NCI-H1417 treated with DMSO at 0.1 percent for 48 hours (cell line): ENCODE results near the gene CRHR1.

ENCODE experiments used
- DNase-seq: peaks from one replicate; lab custom pipeline; 2025; lab: John Stamatoyannopoulos, UW

Gene CRHR1

DNA sequence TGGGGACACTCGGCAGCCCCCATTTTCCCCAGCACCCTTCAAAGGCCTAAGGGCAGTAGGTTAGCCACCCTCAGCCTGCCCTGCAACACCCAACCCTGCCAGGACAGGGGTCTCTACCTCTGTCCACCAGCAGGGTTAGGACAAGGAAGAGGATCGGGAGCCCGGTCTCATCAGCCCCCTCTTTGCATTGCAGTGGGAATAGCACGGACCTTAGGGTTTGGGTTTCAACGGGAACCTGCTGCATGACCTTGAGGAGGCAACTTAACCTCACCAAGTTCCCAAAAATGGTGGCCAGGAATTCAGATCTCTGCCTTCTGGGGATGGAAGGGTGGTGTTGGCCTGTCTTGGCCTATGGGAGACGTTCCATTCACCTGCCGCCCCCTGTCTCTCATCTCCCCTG is 40.4 kb downstream of the CRHR1 start:
- no peak for DNase-seq

DNA sequence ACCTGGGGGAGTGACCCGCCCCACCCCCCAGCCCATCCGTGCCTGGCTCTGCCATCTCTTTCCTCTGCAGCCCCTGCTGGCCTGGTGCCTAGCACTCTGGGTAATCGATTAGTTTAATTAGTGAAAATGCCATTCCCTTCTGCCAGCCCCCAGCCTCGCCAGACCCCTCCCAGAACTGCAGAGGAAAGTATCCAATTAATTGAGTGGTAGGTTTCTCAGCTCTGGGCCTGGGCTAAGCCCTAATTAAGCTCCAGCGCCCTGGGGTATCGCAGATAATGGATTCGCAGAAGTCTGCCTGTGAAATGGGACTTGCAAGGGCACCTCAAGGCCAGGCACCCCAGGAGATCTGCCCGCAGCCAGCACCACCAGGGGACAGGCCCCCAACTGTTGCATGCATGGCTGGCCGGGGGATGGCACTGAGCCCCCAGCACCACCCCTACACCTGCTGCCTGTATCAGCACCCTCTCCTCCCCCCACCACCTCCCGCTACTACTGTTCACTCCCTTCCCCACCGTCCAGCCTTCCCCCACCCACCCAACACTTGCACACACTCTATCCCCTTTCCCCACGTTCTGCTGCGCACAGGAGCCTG is 40.9 kb downstream of the CRHR1 start:
- DNase-seq, result no peak

DNA sequence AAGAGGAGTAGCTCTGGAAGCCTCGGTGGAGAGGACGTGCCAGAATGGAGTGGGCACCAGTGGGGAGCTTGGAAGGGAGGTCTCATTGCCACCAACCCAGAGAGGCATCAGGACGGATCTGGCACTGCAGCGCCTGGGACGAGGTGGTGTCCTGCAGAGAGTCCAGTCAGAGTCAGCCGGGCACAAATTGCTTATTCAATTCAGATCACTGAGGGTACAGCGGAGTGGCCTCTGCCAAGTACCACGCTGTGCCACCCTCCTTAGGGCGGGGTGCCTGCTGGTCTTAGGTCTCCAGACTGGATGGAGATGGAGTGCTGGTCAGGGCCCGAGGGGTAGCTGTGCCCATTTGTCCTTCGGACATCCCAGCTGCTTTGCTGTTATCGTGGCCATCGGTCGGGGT is 41.7 kb downstream of the CRHR1 start:
- no peak for DNase-seq

DNA sequence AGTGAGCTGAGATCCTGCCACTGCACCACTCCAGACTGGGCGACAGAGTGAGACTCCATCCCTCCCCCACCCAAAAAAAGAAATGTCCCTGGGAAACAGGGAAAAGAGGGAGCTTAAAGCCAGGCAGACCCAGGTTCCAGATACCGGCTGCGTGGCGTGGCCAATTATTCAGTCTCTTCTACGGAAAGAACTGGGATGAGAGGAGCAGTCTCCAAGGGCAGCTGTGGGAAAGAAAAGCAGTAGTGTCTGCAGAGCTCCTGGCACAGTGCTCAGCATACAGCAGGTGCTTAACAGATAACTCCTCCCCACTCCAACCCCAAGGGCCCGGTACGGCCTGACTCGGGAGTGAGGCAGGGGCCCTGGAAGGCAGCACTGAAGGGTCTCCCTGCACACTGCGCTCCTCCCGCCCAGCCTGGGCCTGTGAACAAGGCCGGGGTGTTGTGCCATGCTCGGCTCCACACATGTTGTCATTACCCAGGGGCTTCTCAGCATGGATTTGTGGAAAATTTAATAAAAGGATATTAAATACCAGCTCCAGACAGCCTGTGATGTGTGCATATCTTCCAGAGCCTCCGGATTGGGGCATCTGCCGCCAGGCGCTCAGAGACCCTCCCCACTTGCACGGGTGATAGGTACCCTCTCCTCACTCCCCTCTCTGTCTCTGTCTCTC is 42.9 kb downstream of the CRHR1 start:
- no peak for DNase-seq

DNA sequence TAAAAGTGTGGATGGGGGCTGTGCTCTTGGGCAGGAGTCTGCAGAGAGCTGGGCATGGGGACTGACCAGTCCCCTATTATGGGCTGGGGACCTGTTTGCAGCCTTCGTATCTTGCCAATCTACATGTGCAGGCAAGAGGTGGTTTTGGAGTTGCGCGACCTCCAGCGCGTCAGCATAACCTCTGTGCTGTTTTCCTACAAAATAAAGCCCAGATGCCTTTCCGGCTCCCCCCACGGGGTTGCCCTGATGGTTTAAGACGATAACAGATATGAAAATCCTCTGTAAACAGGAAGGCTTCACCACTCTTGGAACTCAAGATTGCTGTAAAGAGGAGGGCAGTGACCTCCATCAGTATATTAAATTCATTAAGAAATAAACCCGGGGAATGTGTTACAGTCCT is 44.1 kb downstream of the CRHR1 start:
- DNase-seq, result no peak

DNA sequence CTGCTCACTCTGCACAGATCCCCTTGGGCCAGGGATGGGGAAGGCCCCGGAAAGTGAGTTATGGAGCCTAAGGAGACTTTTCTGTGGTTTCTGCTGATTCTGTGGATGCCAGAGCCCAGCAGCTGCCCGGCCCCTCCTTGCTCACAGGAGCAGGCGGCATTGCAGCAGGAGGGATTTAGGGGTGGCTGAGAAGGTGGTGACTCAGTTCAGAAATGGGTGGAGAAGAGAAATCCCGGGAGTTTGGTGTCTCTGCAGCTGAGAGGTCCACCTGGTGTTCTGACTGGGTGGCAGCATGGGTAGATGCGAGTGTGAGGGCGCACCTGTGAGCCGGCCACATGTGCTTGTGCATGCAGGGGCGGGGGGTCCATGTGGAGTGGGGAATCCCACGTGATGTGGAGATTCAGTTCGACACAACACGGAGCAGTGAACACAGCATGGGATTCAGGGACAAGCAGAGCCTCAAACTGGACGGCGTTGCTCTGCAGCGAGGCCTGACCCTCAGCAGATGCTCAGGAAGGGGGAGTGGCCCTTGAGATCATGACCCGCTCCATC is 44.5 kb downstream of the CRHR1 start:
- DNase-seq, result no peak

DNA sequence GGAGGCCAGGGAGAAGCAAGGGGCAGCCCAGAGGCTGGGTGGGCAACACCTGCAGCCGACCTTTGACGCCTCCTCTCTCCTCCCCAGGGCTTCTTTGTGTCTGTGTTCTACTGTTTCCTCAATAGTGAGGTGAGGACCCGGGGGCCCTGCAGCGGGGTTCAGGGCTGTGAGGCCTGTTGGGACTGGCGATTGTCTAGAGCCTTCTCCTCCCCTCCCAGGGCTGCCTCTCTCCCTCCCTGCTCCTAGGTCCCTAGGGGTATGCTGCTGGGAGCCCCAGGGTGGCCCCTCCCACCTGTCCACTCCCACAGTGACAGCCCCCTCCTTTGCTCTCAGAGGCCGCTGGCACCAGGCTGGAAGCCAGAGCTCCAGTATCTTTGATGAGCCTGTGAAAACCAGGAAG is 49.8 kb downstream of the CRHR1 start:
- no peak for DNase-seq

DNA sequence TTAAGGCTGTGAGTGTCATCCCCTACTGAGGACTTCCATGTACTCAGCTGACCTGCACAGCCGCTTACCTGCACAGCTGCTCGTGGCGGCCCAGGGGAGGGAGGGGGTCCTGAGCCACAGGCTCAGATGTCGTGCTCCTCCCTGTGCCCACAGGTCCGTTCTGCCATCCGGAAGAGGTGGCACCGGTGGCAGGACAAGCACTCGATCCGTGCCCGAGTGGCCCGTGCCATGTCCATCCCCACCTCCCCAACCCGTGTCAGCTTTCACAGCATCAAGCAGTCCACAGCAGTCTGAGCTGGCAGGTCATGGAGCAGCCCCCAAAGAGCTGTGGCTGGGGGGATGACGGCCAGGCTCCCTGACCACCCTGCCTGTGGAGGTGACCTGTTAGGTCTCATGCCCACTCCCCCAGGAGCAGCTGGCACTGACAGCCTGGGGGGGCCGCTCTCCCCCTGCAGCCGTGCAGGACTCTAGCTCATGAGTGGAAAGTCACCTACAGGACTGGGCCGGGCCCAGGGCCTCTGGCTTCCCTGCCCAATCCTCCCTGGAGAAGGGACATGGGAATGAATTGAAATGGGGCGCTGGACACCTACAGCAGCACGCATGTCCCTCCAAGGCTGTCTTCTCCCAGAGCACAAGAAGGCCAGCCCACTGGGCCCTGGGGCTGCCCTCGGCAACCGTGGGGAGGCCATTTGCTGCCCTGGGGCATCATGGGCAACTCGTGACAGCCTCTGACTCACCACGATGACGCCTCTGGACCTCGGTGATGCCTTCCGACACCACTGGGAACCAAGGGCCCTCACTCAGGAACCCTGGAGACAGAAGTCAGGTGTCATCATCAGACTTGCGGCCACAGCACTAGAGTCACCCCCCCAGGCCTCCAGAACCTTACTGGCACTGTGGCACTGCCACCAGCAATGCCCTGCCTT is 50.6 kb downstream of the CRHR1 start:
- DNase-seq, result no peak

DNA sequence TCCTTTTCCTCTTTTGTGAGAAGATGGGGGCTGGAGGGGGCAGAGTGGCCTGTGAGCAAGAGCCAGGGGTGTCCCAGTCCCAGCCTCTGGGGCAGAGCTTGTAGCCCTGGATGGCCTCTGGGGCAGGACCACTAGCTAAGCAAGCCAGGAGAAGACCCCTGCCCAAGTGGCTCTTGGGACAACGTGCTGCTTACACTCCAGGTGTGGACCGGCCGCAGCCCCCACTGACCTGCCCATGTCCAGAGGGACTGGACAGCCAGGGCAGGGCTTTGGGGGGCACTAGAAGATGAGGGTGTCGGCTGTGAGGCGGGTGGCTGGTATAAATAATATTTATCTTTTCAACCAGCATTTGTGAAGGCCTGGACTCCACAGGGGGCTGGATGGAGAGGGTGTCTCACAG is 51.4 kb downstream of the CRHR1 start:
- DNase-seq, result no peak

DNA sequence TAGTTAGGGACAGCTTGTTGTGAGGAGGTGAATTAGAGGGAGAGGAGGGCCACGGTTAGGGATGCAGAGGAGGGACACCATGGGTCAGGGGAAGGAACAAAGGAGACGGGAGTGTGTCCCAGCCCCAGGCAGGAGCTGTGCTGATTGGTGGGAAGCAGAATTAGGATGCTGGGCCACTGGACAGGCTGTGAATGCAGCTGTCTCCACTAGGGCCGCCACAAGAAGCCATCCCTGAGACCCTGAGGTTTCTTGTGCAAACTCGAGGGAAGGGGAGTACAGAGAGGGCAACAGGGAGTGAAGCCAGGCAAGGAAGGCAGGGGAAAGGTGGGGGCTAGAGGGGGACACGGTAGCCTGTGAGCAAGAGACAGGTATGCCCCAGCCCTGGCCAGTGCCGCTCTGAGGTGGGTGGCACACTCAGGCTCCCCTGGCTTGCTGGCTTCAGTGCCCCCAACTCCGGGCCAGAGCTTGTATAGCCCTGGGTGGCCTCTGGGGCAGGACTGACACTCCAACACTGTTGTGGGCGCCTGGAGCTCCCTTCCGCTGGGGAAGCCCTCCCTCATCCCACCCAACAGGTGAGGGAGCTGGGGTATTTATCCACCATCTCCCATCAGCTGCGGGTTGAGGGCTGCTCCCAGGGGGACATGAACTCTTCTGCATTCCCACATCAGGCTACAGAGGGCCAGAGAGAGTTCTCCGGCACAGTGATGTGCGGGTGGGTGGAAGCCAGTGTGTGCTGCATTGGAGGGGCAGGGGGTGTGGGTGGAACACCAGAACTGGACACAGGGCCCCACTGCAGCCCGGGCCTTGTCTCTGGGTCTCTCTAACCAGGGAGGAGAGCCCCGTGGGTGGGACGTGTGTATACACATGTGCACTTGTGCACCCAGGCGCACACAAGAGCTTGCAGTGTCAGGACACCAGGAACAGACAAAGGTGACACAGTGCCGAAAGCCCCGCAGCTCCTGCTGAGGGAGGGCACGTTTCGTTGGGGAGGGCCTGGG is 52.2 kb downstream of the CRHR1 start:
- no peak for DNase-seq

DNA sequence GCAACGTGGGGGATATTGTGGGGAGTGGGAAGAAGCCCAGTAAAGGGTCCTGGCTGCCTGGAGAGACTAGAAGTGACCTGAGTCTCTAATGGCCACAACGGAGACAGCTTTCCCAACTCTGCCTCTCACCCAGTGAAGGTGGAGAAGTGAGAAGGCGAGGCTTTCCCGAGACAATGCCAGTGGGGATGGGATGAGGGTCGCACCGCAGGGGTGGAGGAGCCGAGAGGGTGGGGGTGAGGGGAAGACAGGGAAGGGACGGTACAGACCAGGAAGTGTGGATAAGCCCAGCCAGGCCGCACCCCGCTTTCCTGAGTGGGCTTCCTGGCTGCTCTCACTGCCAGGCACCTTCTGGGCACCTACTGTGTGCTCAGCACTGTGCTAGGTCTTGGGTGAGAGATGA is 53.1 kb downstream of the CRHR1 start:
- no peak for DNase-seq

DNA sequence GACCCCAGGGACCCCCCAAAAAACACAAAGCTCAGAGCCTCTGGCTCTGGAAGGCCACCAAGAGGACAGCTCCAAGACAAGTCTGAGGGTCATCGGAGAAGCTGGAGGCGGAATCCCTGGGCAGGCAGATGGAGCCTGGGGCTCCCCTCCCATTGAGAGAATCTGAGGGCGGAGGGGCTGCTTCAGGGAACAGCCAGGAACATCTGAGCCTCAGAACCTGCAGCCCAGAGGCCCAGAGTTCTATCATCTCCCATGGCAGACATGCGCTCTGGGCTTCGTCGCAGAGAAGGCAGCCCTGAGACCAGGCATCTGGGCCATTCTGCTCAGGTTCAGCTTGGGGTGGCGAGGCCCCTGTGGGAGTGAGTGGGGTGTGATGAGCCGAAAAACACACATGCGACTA is 53.5 kb downstream of the CRHR1 start:
- DNase-seq, result no peak

DNA sequence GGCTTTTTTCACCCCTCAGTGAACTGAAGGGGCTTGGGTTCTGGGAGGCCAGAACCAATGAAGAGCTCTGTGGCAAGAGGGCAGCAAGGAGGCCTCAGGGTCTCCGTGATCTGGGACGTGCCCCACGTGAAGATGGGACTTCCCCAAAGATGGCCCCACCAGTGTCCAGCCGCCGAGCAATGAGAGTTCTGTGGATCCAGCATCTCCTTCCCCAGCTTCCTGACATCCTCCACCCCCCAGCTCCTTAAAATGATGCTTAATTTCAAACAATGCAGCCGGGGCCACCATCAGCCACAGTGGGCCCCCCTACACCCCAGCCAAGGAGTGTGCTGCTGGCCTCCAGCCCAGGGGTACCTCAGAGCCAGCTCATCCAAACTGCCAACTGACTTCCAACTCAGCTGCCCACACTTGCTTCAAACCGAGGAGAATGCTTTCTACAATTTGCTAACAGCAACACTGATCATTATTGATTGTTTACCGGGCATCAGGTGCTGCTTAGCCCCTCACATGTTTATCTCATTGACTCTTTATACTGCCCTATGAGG is 54.7 kb downstream of the CRHR1 start:
- no peak for DNase-seq

DNA sequence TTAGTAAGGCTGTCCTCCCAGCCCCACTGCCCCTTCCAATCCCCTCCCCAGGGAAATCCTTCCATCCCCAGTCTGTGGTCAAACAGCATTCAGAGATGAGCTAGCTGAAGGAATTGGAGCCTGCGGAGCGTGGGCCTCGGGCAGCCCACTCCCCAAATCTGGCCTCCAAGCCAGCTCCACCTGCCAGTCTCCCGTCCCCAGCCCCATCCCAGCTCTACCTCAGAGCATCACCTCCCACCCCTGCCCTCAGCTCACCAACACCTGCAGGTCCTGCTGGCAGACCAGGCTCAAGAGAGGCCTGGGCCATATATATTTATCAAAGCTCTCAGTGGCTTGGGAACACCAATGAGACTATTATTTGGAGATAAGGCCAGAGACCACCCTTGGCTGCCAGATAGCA is 55.3 kb downstream of the CRHR1 start:
- no peak for DNase-seq

DNA sequence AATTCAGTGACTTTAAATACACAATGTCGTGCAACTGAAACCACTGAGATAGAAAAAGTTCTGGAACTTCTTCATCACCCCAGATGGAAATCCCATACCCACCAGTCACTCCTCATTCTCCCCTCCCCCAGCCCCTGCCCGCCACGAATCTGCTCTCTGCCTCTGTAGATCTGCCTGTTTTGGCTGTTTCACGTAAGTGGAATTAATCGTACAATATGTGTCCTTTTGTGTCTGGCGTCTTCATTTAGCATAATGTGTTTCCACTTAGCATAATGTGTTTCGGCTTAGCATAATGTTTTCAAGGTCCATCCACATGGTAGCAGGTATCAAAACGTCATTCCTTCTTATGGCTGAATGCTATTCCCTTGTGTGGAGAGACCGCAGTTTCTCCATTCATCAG is 57.1 kb downstream of the CRHR1 start:
- DNase-seq, result no peak

DNA sequence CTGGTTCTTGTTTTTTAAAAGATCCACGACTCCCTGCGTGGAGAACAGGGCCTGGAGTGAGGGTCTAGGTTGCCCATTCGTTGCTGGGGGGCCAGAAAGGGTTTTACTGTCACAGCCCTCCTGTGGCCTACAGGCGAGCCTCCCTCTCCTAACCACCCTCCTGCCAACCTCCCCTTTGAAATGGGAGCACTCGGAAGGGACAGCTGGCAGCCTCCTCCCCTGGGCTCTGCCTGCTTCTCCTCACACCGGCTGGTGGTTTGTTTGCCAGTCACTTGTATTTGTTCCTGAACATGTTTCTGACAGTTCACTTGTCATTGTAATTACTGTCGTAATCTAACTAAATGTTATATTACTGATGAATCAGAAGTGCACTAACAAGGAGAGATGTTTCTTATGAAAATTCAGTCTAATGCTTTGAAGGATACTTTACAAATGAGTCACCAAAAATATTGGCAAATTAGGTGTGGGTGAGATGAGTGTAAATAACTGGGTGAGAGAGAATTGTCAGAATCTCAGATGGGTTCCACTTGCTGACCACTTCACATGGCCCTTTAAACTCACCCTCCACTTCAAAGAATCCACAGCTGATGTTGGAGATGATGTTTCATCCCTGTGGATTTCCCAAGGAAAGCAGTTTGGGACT is 57.9 kb downstream of the CRHR1 start:
- peak; percentile 40 for DNase-seq

DNA sequence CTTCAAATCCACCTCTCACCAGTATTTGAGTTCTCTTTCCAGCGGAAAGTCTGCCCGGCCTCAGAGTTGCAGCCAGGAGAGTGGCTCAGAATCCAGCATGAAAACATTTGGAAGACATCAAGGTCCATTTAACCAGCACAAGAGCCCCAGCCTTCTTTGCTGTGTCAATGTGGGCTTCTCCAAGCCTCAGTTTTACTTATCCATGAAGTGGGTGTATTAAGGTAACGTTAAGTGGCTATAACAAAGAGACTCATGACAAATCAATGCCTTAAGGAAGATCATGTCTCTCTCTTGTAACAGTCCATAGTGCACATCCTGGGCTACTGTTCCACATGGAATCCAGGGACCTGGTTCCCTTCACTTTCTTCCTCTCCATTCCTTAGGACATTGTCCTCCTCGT is 59.6 kb downstream of the CRHR1 start:
- no peak for DNase-seq

DNA sequence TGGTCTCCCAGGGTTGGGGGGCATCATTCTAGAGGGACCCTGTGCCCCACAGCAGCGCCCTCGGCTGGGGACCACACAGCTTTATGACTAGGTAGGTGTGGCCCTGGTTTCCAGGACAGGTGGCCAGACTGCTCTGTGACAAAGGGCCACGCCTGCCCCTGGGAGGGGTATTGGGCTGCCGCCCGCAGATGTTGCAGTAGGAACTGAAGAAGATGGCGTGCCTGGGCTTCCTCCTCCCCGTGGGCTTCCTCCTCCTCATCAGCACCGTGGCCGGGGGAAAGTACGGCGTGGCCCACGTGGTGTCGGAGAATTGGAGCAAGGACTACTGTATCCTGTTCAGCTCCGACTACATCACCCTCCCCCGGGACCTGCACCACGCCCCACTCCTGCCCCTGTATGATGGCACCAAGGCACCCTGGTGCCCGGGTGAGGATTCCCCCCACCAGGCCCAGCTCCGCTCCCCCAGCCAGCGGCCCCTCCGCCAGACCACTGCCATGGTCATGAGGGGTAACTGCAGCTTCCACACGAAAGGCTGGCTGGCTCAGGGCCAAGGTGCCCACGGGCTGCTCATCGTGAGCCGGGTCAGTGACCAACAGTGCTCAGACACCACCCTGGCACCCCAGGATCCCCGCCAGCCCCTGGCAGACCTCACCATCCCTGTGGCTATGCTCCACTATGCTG is 60.7 kb downstream of the CRHR1 start, which contains the start of gene SPPL2C:
SPPL2C (plus strand) TSS at position 187 of the 681 bp plus-strand sequence; CDS start at position 213, 26 bp downstream.
- DNase-seq, result no peak

DNA sequence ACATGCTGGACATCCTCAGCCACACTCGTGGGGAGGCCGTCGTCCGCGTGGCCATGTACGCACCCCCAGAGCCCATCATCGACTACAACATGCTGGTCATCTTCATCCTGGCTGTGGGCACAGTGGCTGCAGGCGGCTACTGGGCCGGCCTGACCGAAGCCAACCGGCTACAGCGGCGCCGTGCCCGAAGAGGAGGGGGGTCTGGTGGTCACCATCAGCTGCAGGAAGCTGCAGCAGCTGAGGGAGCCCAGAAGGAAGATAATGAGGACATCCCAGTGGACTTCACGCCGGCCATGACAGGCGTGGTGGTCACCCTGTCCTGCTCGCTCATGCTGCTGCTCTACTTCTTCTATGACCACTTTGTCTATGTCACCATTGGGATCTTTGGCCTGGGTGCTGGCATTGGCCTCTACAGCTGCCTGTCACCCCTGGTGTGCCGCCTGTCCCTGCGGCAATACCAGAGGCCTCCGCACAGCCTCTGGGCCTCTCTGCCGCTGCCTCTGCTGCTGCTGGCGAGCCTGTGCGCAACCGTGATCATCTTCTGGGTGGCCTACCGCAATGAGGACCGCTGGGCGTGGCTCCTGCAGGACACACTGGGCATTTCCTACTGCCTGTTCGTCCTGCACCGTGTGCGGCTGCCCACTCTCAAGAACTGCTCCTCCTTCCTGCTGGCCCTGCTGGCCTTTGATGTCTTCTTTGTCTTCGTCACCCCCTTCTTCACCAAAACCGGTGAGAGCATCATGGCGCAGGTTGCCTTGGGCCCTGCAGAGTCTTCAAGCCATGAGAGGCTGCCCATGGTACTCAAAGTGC is 61.5 kb downstream of the CRHR1 start:
- DNase-seq, result no peak
